Measurements from ENCODE around the gene GUK1.

Gene GUK1

DNA sequence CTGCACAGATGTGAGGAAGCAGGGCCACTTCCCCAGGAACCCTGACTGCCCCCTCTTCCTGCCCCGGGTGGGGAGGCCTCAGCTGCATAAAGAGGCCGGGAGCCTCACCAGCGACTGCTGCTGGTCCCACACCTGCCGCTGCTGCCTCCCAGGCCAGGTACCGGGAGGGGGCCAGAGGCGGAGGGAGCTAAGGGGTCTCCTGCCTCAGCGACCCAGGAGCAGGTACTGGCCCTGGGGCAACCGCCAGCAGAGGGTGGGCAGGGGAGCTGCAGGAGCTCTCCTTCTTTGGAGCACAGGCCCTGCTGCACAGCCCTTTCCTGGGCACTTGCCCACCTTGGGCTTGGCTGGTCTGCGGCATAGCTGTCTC is 16.4 kb downstream of the GUK1 start:
- TF ChIP-seq, protein P1, sequence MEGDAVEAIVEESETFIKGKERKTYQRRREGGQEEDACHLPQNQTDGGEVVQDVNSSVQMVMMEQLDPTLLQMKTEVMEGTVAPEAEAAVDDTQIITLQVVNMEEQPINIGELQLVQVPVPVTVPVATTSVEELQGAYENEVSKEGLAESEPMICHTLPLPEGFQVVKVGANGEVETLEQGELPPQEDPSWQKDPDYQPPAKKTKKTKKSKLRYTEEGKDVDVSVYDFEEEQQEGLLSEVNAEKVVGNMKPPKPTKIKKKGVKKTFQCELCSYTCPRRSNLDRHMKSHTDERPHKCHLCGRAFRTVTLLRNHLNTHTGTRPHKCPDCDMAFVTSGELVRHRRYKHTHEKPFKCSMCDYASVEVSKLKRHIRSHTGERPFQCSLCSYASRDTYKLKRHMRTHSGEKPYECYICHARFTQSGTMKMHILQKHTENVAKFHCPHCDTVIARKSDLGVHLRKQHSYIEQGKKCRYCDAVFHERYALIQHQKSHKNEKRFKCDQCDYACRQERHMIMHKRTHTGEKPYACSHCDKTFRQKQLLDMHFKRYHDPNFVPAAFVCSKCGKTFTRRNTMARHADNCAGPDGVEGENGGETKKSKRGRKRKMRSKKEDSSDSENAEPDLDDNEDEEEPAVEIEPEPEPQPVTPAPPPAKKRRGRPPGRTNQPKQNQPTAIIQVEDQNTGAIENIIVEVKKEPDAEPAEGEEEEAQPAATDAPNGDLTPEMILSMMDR (conservative IDR thresholded peaks at IDR 0.05; ENCODE audit: low read length): no peak
- no peak for DNase-seq (ENCODE audit: low read depth)
- H3K4me3 ChIP-seq (ENCODE audit: low read length): no peak overlapping the region

- no peak for DNase-seq (ENCODE audit: low read depth)
- TF ChIP-seq, protein P1 (conservative IDR thresholded peaks at IDR 0.05; ENCODE audit: low read length): no peak
- no peak overlapping the region for H3K4me3 ChIP-seq (ENCODE audit: low read length)
These were observed 17.1 kb downstream of the GUK1 start for GRCh38 chr1:228156941-228157728.

DNA sequence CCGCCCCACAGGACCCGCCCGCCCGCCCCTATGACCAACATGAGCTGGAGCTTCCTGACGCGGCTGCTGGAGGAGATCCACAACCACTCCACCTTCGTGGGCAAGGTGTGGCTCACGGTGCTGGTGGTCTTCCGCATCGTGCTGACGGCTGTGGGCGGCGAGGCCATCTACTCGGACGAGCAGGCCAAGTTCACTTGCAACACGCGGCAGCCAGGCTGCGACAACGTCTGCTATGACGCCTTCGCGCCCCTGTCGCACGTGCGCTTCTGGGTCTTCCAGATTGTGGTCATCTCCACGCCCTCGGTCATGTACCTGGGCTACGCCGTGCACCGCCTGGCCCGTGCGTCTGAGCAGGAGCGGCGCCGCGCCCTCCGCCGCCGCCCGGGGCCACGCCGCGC is 17.6 kb downstream of the GUK1 start:
- TF ChIP-seq, protein P1 (conservative IDR thresholded peaks at IDR 0.05; ENCODE audit: low read length): no peak
- no peak overlapping the region for H3K4me3 ChIP-seq (ENCODE audit: low read length)
- DNase-seq (ENCODE audit: low read depth): no peak

- TF ChIP-seq, protein P1 (conservative IDR thresholded peaks at IDR 0.05; ENCODE audit: low read length): no peak
These were observed 18.3 kb downstream of the GUK1 start for GRCh38 chr1:228158151-228159007.

GRCh38 chr1:228159008-228159665 is 19.1 kb downstream of the GUK1 start:
- DNase-seq (ENCODE audit: low read depth): no peak
- TF ChIP-seq, protein P1 (conservative IDR thresholded peaks at IDR 0.05; ENCODE audit: low read length): no peak
- H3K4me3 ChIP-seq (ENCODE audit: low read length): no peak overlapping the region

More at GRCh38 chr1:228158151-228159007, 18.3 kb downstream of the GUK1 start:
- no peak overlapping the region for H3K4me3 ChIP-seq (ENCODE audit: low read length)
- DNase-seq (ENCODE audit: low read depth): no peak

DNA sequence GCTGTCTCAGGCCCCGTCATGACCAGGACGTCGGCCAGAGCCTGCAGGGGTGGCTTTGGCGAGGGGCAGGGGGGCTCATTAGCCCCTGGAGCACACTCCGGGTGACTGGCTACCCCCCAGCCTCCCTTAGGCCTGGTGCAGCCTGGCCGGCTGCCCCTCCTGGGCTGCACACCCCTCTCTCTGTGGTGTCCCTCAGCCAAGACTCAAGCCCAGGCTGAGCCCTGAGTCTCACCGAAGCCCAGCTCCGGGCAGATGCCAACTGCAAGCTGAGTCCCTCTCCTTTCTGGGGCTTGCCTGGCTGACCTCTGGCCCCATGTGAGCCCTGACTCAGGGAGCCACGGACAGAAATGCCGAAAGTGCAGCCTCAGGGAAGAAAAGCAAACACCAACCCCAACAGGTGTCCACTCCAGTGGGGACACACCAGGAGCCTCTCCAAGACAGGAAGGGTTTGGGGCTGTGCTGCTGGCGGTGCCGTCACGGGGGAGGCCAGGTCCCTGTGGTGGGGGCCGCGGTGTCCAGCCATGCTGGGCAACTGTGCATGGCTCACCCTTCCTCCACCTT is 20.2 kb downstream of the GUK1 start:
- TF ChIP-seq, protein P1 (conservative IDR thresholded peaks at IDR 0.05; ENCODE audit: low read length): no peak

More for the DNA sequence above, 20.2 kb downstream of the GUK1 start:
- DNase-seq (ENCODE audit: low read depth): no peak
- H3K4me3 ChIP-seq (ENCODE audit: low read length): no peak overlapping the region
